ENCODE results near the gene PPFIA1.

DNA sequence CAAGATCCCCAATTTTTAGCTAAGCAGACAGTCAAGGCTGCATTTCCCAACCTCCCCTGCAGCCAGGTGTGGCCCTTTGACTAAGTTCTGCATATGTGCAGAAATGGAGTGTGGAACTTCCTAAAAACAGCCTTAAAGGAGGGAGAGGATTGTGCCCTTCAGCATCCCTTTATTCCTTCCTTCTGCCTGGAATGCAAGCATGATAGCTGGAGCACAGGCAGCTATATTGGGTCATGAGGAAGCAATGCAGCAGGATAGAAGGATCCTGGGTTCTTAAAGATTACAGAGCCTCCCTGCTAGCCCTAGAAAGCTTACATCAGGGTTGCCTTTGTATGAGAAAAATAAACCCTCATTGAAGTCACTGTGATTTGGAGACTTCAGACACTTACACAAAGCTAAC, 37.5 kb upstream of the PPFIA1 start:
- TF ChIP-seq, protein P1, sequence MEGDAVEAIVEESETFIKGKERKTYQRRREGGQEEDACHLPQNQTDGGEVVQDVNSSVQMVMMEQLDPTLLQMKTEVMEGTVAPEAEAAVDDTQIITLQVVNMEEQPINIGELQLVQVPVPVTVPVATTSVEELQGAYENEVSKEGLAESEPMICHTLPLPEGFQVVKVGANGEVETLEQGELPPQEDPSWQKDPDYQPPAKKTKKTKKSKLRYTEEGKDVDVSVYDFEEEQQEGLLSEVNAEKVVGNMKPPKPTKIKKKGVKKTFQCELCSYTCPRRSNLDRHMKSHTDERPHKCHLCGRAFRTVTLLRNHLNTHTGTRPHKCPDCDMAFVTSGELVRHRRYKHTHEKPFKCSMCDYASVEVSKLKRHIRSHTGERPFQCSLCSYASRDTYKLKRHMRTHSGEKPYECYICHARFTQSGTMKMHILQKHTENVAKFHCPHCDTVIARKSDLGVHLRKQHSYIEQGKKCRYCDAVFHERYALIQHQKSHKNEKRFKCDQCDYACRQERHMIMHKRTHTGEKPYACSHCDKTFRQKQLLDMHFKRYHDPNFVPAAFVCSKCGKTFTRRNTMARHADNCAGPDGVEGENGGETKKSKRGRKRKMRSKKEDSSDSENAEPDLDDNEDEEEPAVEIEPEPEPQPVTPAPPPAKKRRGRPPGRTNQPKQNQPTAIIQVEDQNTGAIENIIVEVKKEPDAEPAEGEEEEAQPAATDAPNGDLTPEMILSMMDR (IDR thresholded peaks at IDR 0.05; ENCODE audit: low read depth, low read length) = no peak
- TF ChIP-seq EZH2phosphoT487 (IDR thresholded peaks at IDR 0.05; ENCODE audit: low read depth) = no peak
